C4-2B (cell line): ENCODE data around the gene BAIAP2L2.

ENCODE experiments used
- ZFX ChIP-seq: fragments of 450-650 bp; IDR thresholded peaks from 2 replicates; pipeline ENCODE4 v1.6.1; 2017
- TF ChIP-seq, protein P1 (sequence below): fragments of 450-650 bp; conservative IDR thresholded peaks from 2 replicates; pipeline ENCODE4 v1.5.1; 2017; ENCODE audit warnings: mild to moderate bottlenecking

DNA sequence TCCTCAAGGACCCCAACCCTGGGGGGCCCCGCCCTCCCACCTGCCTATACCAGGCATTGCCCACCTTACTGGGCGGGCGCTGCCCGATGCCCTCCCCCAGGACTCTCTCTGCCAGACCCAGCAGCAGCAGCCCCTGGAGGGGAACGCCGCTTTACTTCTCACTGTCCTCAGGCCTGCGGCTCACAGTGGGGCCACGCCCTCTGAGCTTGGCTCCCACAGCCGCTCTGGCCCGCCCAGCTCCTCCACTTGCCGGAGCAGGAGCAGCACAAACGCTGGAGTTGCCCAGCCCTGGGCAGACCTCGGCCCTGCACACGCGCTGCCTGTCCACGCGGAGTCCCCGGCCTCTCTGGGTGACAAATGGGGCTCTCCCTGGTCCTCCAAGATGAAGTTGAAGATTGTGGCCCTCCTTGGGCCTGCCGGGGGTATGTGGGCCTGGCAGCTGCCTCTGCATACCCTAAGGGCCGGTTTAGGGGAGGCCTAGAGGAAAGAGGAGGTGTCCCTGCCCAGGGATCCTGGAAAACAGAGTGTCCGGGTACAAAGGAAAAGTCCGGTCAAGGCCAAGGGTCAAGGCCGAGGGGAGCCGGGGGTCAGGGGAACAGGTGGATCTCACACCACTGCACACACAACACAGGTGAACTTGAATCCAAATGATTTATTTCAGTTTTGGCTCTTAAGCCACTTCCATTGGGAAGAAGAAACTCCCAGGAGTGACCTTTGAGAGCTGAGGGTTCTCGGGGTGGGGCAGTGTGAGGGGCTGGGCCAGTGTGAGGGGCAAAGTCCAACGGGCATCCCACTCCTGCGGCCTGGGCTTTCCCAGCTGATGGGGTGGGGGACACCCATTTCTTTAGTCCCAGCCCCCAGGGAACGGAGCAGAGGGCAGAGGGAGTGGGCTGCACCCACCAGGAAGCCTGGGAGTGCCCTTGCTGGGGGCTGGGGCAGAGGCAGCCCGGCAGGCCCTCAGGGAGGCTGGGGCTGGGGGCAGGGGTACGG, 674 bp upstream of the BAIAP2L2 start:
- TF ChIP-seq, protein P1, sequence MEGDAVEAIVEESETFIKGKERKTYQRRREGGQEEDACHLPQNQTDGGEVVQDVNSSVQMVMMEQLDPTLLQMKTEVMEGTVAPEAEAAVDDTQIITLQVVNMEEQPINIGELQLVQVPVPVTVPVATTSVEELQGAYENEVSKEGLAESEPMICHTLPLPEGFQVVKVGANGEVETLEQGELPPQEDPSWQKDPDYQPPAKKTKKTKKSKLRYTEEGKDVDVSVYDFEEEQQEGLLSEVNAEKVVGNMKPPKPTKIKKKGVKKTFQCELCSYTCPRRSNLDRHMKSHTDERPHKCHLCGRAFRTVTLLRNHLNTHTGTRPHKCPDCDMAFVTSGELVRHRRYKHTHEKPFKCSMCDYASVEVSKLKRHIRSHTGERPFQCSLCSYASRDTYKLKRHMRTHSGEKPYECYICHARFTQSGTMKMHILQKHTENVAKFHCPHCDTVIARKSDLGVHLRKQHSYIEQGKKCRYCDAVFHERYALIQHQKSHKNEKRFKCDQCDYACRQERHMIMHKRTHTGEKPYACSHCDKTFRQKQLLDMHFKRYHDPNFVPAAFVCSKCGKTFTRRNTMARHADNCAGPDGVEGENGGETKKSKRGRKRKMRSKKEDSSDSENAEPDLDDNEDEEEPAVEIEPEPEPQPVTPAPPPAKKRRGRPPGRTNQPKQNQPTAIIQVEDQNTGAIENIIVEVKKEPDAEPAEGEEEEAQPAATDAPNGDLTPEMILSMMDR = no peak
- TF ChIP-seq ZFX = no peak
